ENCODE measurements around the gene PRKN.

The PRKN gene

GRCh38 chr6:161379834-161380582 lies 1347.6 kb downstream of the PRKN start:
- H3K4me2 ChIP-seq, result no peak overlapping the region
- no peak overlapping the region for H3K4me3 ChIP-seq (IDR thresholded peaks at IDR 0.05; ENCODE audit: insufficient read depth, low read depth, low read length)
- no peaks in the 10 kb centered on the region for H3K79me2 ChIP-seq (ENCODE audit: insufficient read depth, low read depth)
- H2AFZ ChIP-seq (ENCODE audit: low read depth), result no peak overlapping the region
- no peak overlapping the region for H3K27ac ChIP-seq
- no peaks in the 10 kb centered on the region for H4K20me1 ChIP-seq (ENCODE audit: insufficient read depth)
- H3K9ac ChIP-seq, result no peak overlapping the region
- no peaks in the 10 kb centered on the region for H3K27me3 ChIP-seq (ENCODE audit: insufficient read depth, low read depth)
- H3K36me3 ChIP-seq (ENCODE audit: insufficient read depth), result no peaks in the 10 kb centered on the region
- H3K4me1 ChIP-seq (ENCODE audit: low read depth, poor library complexity, severe bottlenecking), result no peaks in the 10 kb centered on the region
- no peak for TF ChIP-seq CTCF (conservative IDR thresholded peaks at IDR 0.05; ENCODE audit: low read depth, low read length)

GRCh38 chr6:161378115-161378514 lies 1349.5 kb downstream of the PRKN start:
- H3K79me2 ChIP-seq (ENCODE audit: insufficient read depth, low read depth), result no peaks in the 10 kb centered on the region
- H4K20me1 ChIP-seq (ENCODE audit: insufficient read depth), result no peaks in the 10 kb centered on the region
- no peaks in the 10 kb centered on the region for H3K36me3 ChIP-seq (ENCODE audit: insufficient read depth)
- H3K9ac ChIP-seq, result no peak overlapping the region
- no peak for TF ChIP-seq CTCF (conservative IDR thresholded peaks at IDR 0.05; ENCODE audit: low read depth, low read length)
- H3K27me3 ChIP-seq (ENCODE audit: insufficient read depth, low read depth), result no peaks in the 10 kb centered on the region
- no peak overlapping the region for H3K4me3 ChIP-seq (IDR thresholded peaks at IDR 0.05; ENCODE audit: insufficient read depth, low read depth, low read length)
- H3K4me2 ChIP-seq, result no peak overlapping the region
- no peak overlapping the region for H3K27ac ChIP-seq
- no peaks in the 10 kb centered on the region for H3K4me1 ChIP-seq (ENCODE audit: low read depth, poor library complexity, severe bottlenecking)
- H2AFZ ChIP-seq (ENCODE audit: low read depth), result no peak overlapping the region

- H2AFZ ChIP-seq (ENCODE audit: low read depth), result no peak overlapping the region
- no peaks in the 10 kb centered on the region for H3K36me3 ChIP-seq (ENCODE audit: insufficient read depth)
- TF ChIP-seq CTCF (conservative IDR thresholded peaks at IDR 0.05; ENCODE audit: low read depth, low read length), result no peak
- H3K27me3 ChIP-seq (ENCODE audit: insufficient read depth, low read depth), result no peaks in the 10 kb centered on the region
- no peak overlapping the region for H3K4me3 ChIP-seq (IDR thresholded peaks at IDR 0.05; ENCODE audit: insufficient read depth, low read depth, low read length)
- no peak overlapping the region for H3K9ac ChIP-seq
- no peaks in the 10 kb centered on the region for H4K20me1 ChIP-seq (ENCODE audit: insufficient read depth)
- no peaks in the 10 kb centered on the region for H3K79me2 ChIP-seq (ENCODE audit: insufficient read depth, low read depth)
- H3K4me2 ChIP-seq, result no peak overlapping the region
- no peak overlapping the region for H3K27ac ChIP-seq
- H3K4me1 ChIP-seq (ENCODE audit: low read depth, poor library complexity, severe bottlenecking), result no peaks in the 10 kb centered on the region
These were observed 1350.5 kb downstream of the PRKN start for GRCh38 chr6:161377116-161377515.

GRCh38 chr6:161376367-161376766 lies 1351.2 kb downstream of the PRKN start:
- Histone ChIP-seq H3K79me2 (ENCODE audit: insufficient read depth, low read depth) (no peaks in the 10 kb centered on the region), H3K4me2 (no peak overlapping the region), H3K36me3 (ENCODE audit: insufficient read depth) (no peaks in the 10 kb centered on the region), H3K4me1 (ENCODE audit: low read depth, poor library complexity, severe bottlenecking) (no peaks in the 10 kb centered on the region), H3K27ac (no peak overlapping the region), H2AFZ (ENCODE audit: low read depth) (no peak overlapping the region), H3K4me3 (IDR thresholded peaks at IDR 0.05; ENCODE audit: insufficient read depth, low read depth, low read length) (no peak overlapping the region), H4K20me1 (ENCODE audit: insufficient read depth) (no peaks in the 10 kb centered on the region), H3K27me3 (ENCODE audit: insufficient read depth, low read depth) (no peaks in the 10 kb centered on the region), H3K9ac (no peak overlapping the region)
- no peak for TF ChIP-seq CTCF (conservative IDR thresholded peaks at IDR 0.05; ENCODE audit: low read depth, low read length)
